GM10266 (cell line): ENCODE measurements around the gene ASTN1.

ENCODE experiments used
- DNase-seq: peaks from one replicate; pipeline ENCODE4 v3.0.0; 2012; ENCODE audit errors: extremely low spot score
- CTCF ChIP-seq: IDR thresholded peaks from 2 replicates; pipeline ENCODE4 v1.5.1; 2012; ENCODE audit warnings: mild to moderate bottlenecking, low read depth; ENCODE audit not compliant: control insufficient read depth, insufficient read depth; ENCODE audit errors: missing control alignments

Gene ASTN1

GRCh38 chr1:177164380-177165068 lies at the start of gene ASTN1:
Gene ASTN1, minus strand, starts transcription at chr1:177164712. Its CDS starts 36 bp downstream, at chr1:177164676.
- no peak for TF ChIP-seq CTCF
- DNase-seq = no peak

GRCh38 chr1:177211231-177211630 lies 46.7 kb upstream of the ASTN1 start:
- no peak for TF ChIP-seq CTCF

GRCh38 chr1:177210071-177210470 lies 45.6 kb upstream of the ASTN1 start:
- no peak for DNase-seq
- no peak for TF ChIP-seq CTCF

More at GRCh38 chr1:177211231-177211630, 46.7 kb upstream of the ASTN1 start:
- DNase-seq = no peak

- TF ChIP-seq CTCF = no peak
Measured at GRCh38 chr1:177209357-177209756, 44.8 kb upstream of the ASTN1 start.

GRCh38 chr1:177208920-177209319 lies 44.4 kb upstream of the ASTN1 start:
- DNase-seq = no peak
- no peak for TF ChIP-seq CTCF

More at GRCh38 chr1:177209357-177209756, 44.8 kb upstream of the ASTN1 start:
- no peak for DNase-seq

GRCh38 chr1:177206831-177207355 lies 42.4 kb upstream of the ASTN1 start:
- TF ChIP-seq CTCF = no peak
- DNase-seq = no peak

- TF ChIP-seq CTCF = no peak
- no peak for DNase-seq
Measured at GRCh38 chr1:177200290-177200689, 35.8 kb upstream of the ASTN1 start.
